HT1080 (cell line): ENCODE data around the gene TSPAN3. TPM values are rescaled to one million over a fixed set of nuclear protein-coding genes. Genes with fewer than 3 reads are reported as not detected.
A peak's percentile ranks its signal among the peaks of the same experiment; 100 is the strongest.

ENCODE experiments used
- DNase-seq: peaks from one replicate; pipeline ENCODE4 v3.0.0-alpha.2; 2015; ENCODE audit warnings: low read depth
- total RNA-seq: library from RNA; depleted of rRNA; stranded (reverse); fragments of >200 nt; shearing (Covaris generic); gene quantifications from 2 replicates; pipeline ENCODE4 v1.2.3, GENCODE V29; 2014

The TSPAN3 gene
- total RNA-seq, 1 experiment from 2014 or later = 216 TPM

DNA sequence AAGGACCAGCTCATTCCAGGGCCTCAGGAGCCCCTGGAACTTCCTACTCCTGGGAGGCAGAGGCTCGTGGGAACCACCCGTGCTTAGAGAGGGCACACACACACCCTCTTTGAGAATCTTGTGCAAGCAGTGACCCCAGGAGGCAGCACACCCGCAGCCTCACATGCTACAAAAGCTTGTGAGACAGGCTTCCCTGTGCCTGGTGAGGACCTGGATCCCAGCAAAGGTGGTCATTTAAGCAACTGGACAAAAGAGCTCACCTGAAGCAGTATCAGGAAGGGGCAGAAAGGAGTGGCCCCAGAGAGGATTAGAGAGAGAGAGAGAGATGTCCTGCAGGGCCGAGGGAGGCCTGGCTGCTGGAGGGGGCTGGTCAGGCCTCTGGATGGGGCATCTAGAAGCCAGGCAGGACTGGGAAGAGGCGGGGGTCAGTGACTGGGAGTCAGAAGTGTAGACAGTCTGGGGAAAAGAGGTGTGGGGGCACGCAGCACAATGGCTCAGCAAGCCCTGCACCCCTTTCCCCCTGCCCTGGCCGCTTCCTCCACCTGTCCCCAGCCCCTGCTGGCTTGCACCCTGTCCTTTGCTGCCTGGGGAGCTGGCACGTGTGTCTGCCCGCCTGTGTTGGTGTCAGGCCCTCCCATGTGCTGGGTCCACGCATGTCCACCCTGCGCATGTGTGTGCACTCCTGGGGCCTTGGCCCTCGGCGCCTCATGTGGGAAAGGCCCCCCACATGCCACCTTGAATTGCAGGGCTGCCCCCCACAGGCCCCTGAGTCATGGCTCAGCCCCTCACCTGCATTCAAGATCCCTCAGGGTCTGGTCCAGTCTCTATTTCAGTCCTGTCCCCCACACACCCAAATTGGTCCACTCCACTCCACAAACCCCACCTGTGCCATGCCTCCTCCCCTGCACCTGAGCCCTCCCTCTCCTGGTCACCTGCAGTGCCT, 36.9 kb downstream of the TSPAN3 start:
- no peak for DNase-seq

DNA sequence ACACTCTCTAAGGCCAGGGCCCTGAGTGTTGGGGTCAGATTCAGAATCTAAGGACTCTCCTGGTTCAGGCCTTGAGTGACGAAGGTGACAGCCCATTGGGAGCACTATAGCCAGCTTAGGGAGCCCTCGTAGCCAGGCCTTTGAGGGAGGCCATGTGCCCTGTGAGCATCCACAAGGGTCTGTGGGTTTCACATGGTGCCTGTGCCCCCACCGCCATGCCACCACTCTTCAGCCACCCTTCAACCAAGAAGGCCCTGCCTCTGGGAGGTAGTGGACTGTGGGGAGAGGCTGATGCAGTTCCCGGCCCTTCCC, 37.5 kb downstream of the TSPAN3 start:
- no peak for DNase-seq

DNA sequence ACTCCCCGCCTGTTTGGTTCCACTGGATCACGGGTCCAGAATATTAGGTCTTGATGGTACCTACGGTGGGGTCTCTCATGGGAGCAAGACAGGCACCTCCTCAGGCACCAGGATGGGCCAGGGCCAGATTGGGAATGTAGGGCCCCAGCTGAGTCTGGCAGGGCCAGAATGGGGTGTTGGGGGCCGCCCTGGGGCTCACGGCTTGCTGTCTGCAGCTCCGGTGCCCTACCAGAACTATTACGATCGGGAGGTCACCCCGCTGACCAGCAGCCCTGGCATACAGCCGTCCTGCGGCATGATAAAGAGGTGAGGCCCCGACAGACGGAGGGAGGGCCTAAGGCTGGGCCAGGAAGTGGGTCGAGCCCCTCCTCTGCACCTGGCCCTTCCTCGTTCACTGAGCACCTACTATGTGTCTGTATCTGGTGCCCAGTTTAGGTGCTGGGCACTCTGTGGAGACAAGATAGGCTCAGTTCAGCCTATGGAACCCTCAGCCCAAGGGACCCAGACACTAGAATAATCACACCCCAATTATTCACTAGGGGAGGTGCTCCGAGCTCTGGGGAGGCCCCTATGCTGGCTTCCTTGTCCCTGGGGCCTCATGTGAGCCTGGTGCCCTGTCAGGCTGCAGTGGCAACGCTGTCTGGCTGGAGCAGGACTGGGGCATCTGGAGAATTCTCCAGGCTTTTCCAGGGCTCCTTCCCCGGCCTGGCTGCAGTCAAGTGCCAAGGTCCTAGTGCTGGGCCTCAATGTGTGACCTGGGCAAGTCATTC, 38.1 kb downstream of the TSPAN3 start:
- DNase-seq = no peak

DNA sequence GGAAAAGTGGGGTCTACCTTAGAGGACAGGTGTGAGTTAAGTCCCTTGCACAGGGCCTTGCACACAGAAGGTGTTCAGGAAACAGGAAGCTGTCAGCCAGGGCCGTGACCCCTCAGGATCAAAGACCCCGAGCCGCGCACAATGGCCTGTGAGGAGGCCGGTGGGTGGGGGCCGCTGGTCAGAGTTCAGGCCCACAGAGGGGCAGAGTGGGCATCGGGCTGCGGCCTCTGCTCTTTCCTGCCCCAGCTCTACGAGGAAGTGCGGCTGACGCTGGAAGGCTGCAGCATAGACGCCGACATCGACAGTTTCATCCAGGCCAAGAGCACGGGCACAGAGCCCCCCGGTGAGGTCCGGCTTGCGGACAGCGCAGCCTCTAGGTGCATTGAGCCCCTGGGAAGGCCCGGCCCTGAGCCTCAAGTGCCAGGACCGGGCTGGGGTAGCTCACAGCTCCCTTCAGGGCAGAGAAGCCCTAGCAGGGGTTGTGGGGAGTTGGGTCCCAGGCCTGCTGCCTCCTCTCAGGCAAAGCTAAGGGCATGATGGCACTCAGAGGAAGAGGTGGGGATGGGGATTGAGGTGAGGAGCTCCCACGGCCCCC, 38.8 kb downstream of the TSPAN3 start:
- no peak for DNase-seq

DNA sequence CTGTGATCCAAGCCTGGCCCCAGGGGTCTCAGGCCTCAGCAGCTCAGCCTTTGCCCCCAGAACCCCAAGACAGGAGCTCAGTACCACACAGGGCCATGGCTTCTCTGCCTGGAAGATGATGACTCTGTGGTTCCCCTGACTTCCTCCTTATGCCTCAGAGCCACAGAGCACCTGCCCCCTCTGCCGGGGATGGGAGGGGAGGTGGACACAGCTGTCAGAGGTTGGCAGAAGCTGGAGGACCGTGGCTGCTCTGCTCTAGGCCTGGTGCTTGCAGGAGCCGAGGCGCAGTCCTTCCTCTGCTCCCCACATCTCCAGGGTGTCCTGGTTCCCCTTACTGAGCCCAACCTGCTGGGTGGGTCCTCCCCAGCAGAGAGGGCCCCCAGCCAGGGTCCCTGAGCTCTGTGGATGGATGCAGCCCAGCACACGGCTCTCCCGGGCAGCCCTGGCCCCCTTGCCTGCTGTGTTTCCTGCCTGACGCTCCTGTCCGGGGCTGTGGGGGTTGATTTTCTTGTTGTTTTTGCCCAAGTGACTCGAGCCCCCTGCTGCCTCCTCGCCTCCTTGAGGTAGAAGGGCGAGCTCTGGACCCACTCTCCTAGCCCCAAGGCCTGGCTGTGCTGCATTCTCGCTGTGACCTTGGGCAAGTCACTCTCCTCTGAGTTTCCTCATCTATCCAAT, 39.4 kb downstream of the TSPAN3 start:
- DNase-seq = peak; percentile 61

DNA sequence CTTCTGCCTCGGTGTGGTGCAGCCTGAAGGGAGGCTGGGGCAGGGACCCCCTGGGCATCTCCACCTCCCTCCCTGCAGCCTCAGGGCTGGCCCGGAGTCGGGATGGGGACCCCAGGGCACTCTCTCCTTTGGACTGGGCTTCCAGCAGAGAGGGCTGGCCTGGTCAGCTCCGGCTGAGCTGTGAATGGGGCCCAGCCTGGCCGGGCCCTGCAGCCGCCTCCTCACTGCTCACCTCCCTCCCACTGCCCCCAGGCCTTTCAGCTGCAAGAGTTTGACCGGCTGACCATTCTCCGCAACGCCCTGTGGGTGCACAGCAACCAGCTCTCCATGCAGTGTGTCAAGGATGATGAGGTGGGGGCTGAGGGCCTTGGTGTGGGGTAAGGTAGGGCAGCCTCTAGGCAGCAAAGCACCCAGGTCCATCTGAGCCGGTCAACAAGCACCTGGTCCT, 40.0 kb downstream of the TSPAN3 start:
- DNase-seq = no peak

DNA sequence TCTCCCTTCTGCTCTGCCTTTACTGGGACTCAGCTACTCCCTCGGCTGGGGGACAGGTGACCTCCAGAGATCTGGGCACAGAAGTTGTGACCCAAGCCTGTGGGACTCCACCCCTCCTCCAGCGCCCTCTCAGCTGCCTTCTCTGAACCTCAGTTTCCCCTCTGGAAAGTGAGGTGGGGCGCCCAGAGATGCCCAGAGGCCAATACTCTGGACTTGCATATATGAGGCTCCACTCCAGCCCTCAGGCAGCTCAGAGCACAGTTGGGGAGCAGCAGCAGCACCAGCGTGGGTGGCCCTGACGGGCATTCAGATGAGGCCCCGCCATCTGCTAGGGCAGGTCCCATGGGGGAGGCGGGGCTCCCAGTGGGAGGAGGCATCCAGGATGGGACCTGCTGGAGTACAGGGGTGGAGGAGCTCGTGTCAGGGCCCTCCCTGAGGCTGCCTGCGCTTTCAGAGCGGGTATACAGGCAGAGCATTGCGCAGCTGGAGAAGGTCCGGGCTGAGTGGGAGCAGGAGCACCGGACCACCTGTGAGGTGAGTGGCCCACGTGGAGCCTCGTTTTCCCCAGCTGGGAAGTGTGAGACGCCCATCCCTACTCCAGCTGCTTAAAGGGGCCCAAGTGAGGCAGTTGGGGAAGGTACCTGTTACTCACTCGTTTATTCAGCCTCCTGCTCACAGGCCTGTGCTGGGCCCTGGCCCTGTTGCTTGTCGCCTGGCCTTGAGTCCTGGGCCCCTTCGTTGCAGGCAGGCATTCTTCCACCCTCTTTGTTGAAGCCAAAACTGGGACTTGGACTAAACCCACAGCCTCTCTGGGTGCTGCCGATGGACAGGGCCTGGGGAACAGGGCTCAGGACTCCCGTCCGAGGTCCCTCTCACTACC, 40.6 kb downstream of the TSPAN3 start:
- DNase-seq = no peak

DNA sequence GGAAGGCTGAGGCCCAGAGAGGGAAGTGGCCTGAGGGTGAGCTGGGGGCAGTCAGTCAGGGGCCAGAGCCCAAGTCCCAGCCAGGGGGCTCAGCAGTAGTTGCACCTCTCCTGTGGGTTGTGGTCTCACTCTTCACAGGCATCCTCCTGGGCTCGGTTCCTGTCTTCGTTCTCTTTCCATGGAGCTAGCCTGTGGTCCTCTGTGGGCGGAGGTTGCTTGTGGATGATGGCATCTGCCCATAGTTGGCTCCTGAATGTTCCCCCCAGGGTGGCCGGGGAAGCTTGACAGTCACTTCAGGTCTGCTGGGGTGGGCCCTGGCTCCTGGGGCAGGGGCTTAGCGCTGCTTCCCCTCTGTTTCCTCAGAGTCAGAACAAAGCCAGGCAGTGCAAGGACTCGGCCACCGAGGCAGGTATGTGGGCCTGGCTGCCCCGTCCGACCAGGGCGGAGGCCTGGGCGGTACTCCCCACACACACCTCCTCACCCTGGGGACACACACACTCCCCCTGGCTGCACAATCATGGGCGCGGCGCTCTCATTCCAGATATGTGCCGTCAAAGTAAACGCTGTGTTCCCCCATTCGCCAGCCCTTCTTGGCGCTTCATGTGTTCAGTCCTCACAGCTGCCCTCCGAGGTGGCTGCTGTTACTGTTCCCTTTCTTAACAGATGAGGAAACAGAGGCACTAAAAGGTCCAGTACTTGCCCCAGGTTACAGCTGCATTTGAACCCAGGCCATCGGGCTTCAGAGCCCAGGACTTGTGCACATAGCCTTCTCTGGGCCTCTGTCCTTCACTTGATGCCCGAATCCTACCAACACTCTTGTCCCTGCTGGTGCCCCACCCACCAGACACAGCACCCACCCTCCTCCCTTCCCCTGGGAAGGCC, 41.5 kb downstream of the TSPAN3 start:
- no peak for DNase-seq

DNA sequence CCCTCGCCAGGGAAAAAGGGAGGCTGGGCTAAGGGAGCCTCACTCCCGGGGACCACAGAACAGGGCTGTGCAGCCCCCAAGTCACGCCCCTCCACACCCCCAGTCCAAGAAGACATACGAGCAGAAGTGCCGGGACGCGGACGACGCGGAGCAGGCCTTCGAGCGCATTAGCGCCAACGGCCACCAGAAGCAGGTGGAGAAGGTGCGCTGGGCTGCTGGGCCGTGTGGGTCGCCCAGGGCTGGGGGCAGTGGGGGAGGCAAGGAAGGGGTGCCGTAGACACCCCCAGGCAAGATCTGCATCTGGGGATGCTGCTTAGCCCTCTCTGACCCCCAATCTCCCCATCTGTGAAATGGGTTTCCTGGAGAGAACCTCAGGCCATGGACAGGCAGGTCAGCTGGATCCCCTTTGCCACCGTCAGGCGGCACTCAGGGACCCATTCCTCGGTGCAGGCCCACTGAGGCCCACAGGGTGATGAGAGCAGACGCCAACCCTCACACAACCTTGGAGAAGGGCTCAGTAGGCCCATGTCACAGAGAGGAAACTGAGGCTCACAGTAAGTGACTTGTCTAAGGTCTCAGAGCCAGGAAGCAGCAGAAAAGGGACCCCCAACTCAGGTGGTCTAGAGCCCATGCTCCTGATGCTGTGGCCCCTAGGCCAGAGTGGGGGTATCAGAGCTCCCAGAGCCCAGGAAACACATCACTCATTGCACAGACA, 42.3 kb downstream of the TSPAN3 start:
- no peak for DNase-seq

DNA sequence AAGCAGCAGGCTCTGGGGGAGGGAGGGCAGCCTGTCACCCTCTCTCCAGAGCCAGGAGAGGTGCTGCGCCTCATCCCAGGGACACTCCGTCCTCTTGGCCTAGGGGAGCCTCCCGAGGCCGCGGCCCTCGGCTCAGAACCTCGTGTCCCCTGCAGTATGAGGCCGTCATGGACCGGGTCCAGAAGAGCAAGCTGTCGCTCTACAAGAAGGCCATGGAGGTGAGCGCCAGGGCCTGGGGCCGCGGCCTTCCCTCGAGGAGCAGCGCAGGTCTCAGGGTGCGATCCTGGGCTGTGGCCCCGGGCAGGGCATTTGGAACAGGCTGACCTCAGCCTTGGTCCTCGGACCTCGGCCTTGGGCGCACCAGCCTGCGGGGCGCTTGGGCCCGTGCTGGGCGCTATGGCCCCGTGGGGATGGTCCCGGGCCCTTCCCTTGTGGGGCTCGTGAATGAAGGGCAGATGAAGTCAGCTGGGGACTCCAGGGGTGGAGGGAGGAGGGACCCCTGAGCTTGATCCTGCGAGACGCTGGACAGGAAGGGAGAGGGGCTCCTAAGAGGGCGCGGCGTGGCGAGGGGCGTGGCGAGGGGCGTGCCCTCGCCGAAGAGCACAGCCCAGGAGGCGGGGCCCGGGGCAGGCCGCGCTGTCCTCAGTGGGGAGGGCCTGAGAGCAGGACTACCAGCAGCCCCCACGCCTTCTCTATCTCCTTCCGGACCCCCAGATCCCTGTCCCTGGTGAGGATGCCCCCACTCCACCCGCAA, 43.0 kb downstream of the TSPAN3 start:
- DNase-seq = no peak

DNA sequence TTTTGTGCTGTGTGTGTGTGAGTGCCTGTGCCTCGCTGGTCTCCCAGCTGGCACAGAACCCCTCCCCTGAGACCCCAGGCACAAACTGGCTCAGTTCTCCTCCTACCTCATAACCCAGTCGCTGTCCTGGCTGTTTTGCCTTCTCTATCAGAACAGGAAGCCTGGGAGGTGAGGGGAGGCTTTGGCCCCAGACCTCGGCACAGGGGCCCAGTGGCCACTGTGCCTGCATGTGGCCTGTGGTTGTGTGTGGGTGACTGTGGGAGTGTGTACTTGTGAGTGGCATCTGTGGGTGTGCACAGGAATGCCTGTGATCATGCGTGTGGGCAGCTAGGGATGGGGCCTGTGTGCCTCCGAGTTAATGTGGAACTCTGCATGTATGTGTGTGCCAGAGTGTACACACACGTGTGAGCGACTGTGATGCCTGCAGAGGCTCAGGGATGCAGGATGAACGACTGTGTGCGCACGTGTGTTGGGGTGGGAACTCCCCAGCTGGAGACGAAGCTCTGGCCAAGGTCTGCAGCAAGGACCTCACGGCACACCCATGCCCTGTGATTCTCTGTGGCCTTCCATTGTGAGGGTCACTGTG, 43.7 kb downstream of the TSPAN3 start:
- DNase-seq = no peak

DNA sequence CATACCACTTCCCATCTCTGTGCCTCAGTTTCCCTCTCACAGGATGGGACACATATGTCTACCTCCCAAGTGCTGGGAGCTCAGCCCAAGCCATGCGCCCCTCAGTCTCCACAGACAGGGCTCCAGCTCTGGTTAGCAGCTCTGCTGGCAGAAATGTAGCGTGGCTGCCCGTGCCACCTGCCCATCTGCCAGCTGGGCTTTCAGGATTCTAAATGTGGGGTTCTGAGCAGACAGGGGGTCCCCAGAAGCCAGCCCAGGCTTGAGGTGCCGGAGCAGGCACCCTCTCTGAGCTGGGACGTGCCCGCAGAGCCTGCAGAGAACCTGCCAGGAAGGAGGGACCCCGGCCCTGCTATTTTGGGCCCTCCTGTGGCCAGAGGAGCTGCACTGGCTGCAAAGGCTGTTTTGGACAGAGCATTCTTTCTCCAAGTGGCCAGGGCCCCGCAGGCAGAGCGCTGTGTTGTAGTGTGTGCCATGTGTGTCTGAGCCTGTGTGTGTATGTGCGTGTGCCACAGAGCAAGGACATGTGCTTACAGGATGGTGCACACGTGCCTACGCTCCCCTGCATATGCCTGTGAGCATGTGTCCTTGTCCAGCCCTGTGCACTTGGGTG, 44.3 kb downstream of the TSPAN3 start:
- no peak for DNase-seq

DNA sequence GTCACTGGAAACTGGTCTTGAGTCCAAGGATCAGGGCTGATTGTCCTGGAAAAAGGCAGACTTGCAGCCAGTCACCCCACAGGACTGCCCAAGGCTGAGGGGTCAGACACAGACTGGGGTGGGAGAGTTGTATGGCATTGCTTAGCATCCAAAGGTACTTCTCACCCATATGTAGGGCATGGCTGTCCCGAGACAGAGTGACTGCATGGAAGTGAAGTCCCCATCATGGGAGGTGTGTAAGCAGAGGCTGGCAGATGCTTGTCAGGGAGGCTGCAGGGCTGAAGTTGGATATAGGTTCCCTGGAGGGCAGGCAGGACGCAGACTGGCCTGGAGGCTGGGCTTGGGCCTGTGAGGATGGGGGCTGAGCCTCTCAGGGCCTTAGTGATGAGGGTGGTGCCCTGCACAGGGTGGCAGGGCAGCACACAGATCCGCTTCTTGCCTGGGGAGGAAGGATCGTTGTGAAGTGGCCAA, 44.9 kb downstream of the TSPAN3 start:
- DNase-seq = no peak

DNA sequence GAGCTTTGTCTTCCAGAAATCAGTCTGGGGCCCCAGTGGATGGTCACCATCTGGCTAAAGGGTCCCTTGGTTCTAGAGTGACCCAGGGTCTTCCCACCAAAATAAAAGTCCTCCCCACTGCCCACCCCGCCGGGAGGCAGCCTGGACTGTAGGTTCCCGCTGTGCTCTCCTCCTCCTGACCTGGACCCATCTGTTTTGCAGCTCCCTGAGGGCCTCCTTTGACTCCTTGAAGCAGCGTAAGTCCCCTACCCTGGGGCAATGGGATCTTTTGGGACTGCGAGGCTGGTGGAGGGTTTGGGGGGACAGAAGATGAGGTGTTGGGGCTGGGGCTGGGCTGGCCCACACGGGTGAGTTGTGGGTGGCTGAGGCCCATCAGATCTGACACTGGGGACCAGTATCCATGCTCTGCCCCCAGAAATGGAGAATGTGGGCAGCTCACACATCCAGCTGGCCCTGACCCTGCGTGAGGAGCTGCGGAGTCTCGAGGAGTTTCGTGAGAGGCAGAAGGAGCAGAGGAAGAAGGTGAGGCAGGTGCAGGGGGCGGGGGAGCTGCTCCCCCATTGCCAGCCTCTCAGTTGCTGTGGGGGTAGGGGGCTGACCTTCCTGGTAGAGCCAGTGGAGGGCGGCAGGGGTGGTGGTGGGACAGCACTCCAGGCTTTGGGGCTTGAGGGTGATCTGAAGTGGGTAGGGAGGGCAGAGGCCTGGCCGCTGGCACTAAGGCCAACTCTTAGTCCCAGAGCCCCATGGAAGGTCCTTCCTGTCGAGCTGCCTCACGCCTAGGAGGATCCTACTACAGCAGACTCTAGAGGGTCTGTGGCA, 45.6 kb downstream of the TSPAN3 start:
- no peak for DNase-seq

DNA sequence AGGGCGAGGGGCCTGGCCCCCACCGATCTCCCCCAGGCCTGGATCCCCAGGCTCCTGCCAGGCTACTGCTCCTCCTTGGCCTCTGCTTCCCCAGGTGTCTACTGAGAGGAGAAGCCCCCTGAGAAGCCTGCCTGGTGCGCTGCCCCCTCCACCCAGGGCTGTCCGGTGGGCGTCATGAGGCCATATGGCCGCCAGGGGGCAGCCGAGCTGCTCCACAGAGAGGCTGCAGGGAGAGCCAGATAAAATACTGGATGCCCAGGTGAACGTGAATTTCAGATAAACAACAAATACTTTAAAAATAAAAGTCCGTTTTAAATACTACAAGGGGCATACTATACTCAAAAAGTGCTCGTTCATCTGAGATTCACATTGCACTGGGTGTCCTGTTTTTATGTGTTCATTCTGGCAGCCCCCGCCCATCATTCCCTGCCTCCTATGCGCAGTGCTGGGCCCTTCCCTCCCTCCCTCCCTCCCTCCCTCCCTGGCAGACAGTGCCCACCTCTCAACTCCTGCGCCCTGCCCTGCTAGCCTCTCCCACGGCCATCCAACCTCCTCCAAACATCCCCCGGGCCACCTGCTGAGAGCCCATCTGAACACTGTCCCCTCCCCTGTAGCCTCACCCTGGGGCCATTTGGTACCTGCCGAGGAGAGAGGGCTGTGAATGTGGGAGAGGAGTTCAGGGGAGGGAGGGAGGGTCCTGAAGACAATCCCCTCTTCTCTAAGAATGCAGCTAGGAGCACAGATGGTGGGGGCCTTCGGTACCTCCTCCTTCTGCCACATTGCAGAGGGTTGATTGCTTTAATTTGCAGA, 46.4 kb downstream of the TSPAN3 start:
- DNase-seq = peak; percentile 48
